Stimulated activated CD4-positive, alpha-beta T cell treated with anti-CD3 and anti-CD28 coated beads, Interleukin-2, amount 100 ng/mL, for 4 hours (primary cell): Measurements from ENCODE around the gene FIS1.
A peak's percentile ranks its signal among the peaks of the same experiment; 100 is the strongest.

Source experiments
- DNase-seq: peaks from one replicate; pipeline ENCODE4 v3.0.0-alpha.2; 2020; ENCODE audit warnings: low read depth

Gene FIS1

GRCh38 chr7:101233907-101234547, 10.9 kb downstream of the FIS1 start:
- DNase-seq: no peak

GRCh38 chr7:101232141-101232850, 12.6 kb downstream of the FIS1 start:
- no peak for DNase-seq

- DNase-seq: no peak
Observed at GRCh38 chr7:101231644-101232043, 13.2 kb downstream of the FIS1 start.

GRCh38 chr7:101226721-101227120, 18.2 kb downstream of the FIS1 start:
- DNase-seq: no peak

- DNase-seq: no peak
Observed at GRCh38 chr7:101225650-101226049, 19.2 kb downstream of the FIS1 start.

GRCh38 chr7:101223528-101223927, 21.4 kb downstream of the FIS1 start:
- DNase-seq: no peak

GRCh38 chr7:101222275-101222830, 22.5 kb downstream of the FIS1 start:
- no peak for DNase-seq

GRCh38 chr7:101220295-101220694, 24.6 kb downstream of the FIS1 start:
- DNase-seq: no peak

GRCh38 chr7:101218236-101219125, 26.4 kb downstream of the FIS1 start:
- DNase-seq: no peak

- DNase-seq: peak; percentile 93
Observed at GRCh38 chr7:101217388-101218235, 27.3 kb downstream of the FIS1 start, which contains the start of the genes PLOD3 and ZNHIT1. TSS of gene PLOD3 (minus strand) at chr7:101217581. CDS start at chr7:101217274, 307 bp downstream. TSS of gene ZNHIT1 (plus strand) at chr7:101218165. CDS start at chr7:101218196, 31 bp downstream.

GRCh38 chr7:101216860-101217387, 28.0 kb downstream of the FIS1 start:
- DNase-seq: no peak

GRCh38 chr7:101216001-101216859, 28.7 kb downstream of the FIS1 start:
- DNase-seq: no peak

- no peak for DNase-seq
Observed at GRCh38 chr7:101212014-101212413, 32.9 kb downstream of the FIS1 start.

- DNase-seq: no peak
Observed at GRCh38 chr7:101211501-101211900, 33.4 kb downstream of the FIS1 start.

GRCh38 chr7:101210143-101210542, 34.7 kb downstream of the FIS1 start:
- no peak for DNase-seq

GRCh38 chr7:101208794-101209193, 36.1 kb downstream of the FIS1 start:
- no peak for DNase-seq

- no peak for DNase-seq
Observed at GRCh38 chr7:101207459-101207858, 37.4 kb downstream of the FIS1 start.

GRCh38 chr7:101206665-101207042, 38.2 kb downstream of the FIS1 start:
- no peak for DNase-seq

- DNase-seq: no peak
Observed at GRCh38 chr7:101205901-101206664, 38.8 kb downstream of the FIS1 start.
